HL-60 (cell line): ENCODE measurements around the gene BCAR1.

Experiments
- POLR2AphosphoS5 ChIP-seq: IDR thresholded peaks from 2 replicates; pipeline ENCODE4 v1.6.1; 2012; ENCODE audit warnings: low read depth
- SPI1 ChIP-seq: IDR thresholded peaks from 2 replicates; pipeline ENCODE4 v1.6.1; 2012; ENCODE audit warnings: low read depth, mild to moderate bottlenecking, borderline replicate concordance
- TF ChIP-seq, protein P1 (sequence below): IDR thresholded peaks from one replicate; pipeline ENCODE4 v1.5.1; 2011; ENCODE audit warnings: low read length, control low read depth, inconsistent platforms; ENCODE audit not compliant: insufficient read depth
- TF ChIP-seq, protein P2 (sequence below): IDR thresholded peaks from 2 replicates; pipeline ENCODE4 v1.6.1; 2012; ENCODE audit warnings: low read depth; ENCODE audit not compliant: insufficient replicate concordance

DNA sequence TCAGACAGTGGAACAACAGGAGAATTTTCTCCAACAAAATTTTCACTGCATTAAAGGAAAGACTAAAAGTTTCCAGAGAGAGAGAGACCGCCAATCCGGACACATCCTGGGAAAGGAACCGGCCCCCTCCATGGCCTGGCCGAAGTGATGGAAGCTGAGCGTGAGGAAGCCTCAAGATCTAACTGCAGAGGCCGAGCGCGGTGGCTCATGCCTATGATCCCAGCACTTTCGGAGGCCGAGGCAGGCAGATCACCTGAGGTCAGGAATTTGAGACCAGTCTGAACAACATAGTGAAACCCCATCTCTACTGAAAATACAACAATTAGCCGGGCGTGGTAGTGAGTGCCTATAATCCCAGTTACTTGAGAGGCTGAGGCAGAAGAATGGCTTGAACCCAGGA, 48.3 kb downstream of the BCAR1 start:
- TF ChIP-seq POLR2AphosphoS5: no peak
- TF ChIP-seq, protein P1, sequence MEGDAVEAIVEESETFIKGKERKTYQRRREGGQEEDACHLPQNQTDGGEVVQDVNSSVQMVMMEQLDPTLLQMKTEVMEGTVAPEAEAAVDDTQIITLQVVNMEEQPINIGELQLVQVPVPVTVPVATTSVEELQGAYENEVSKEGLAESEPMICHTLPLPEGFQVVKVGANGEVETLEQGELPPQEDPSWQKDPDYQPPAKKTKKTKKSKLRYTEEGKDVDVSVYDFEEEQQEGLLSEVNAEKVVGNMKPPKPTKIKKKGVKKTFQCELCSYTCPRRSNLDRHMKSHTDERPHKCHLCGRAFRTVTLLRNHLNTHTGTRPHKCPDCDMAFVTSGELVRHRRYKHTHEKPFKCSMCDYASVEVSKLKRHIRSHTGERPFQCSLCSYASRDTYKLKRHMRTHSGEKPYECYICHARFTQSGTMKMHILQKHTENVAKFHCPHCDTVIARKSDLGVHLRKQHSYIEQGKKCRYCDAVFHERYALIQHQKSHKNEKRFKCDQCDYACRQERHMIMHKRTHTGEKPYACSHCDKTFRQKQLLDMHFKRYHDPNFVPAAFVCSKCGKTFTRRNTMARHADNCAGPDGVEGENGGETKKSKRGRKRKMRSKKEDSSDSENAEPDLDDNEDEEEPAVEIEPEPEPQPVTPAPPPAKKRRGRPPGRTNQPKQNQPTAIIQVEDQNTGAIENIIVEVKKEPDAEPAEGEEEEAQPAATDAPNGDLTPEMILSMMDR: no peak
- no peak for TF ChIP-seq SPI1
- TF ChIP-seq, protein P2, sequence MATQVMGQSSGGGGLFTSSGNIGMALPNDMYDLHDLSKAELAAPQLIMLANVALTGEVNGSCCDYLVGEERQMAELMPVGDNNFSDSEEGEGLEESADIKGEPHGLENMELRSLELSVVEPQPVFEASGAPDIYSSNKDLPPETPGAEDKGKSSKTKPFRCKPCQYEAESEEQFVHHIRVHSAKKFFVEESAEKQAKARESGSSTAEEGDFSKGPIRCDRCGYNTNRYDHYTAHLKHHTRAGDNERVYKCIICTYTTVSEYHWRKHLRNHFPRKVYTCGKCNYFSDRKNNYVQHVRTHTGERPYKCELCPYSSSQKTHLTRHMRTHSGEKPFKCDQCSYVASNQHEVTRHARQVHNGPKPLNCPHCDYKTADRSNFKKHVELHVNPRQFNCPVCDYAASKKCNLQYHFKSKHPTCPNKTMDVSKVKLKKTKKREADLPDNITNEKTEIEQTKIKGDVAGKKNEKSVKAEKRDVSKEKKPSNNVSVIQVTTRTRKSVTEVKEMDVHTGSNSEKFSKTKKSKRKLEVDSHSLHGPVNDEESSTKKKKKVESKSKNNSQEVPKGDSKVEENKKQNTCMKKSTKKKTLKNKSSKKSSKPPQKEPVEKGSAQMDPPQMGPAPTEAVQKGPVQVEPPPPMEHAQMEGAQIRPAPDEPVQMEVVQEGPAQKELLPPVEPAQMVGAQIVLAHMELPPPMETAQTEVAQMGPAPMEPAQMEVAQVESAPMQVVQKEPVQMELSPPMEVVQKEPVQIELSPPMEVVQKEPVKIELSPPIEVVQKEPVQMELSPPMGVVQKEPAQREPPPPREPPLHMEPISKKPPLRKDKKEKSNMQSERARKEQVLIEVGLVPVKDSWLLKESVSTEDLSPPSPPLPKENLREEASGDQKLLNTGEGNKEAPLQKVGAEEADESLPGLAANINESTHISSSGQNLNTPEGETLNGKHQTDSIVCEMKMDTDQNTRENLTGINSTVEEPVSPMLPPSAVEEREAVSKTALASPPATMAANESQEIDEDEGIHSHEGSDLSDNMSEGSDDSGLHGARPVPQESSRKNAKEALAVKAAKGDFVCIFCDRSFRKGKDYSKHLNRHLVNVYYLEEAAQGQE: no peak
